GM23248 (cell line): ENCODE results near the gene APOL1. TPM values are rescaled to one million over a fixed set of nuclear protein-coding genes. Genes with fewer than 3 reads are reported as not detected.
A peak's percentile ranks its signal among the peaks of the same experiment; 100 is the strongest.
"Not testable (repeated sequence)": the region's sequence is repeated elsewhere in the genome, so short reads cannot be mapped to it uniquely, and the experiment has no call there.

Experiments used
- DNase-seq: peaks from one replicate; pipeline ENCODE4 v3.0.0-alpha.2; 2015
- H2AFZ ChIP-seq: fragments of 200-600 bp; sonication (generic); 2 replicates; pipeline ENCODE4 v1.6.1; 2016; ENCODE audit warnings: antibody characterized with exemption
- H3F3A ChIP-seq: fragments of 200-600 bp; sonication (generic); 2 replicates; pipeline ENCODE4 v1.6.1; 2016; ENCODE audit warnings: mild to moderate bottlenecking, antibody characterized with exemption, mixed run types; ENCODE audit not compliant: insufficient read depth
- H3K27ac ChIP-seq: fragments of 200-600 bp; sonication (generic); 2 replicates; pipeline ENCODE4 v1.5.1; 2016; ENCODE audit warnings: mild to moderate bottlenecking
- H3K27me3 ChIP-seq: fragments of 200-600 bp; sonication (generic); replicated peaks from 2 replicates; pipeline ENCODE4 v1.6.1; 2016; ENCODE audit warnings: mild to moderate bottlenecking; ENCODE audit not compliant: insufficient read depth
- H3K36me3 ChIP-seq: fragments of 200-600 bp; sonication (generic); 2 replicates; pipeline ENCODE4 v1.6.1; 2016; ENCODE audit warnings: low read depth, mild to moderate bottlenecking
- H3K4me1 ChIP-seq: fragments of 200-600 bp; sonication (generic); 2 replicates; pipeline ENCODE4 v1.6.1; 2016; ENCODE audit warnings: mild to moderate bottlenecking; ENCODE audit not compliant: insufficient read depth
- H3K4me2 ChIP-seq: fragments of 200-600 bp; sonication (generic); one replicate; pipeline ENCODE4 v1.6.1; 2016; ENCODE audit warnings: mild to moderate bottlenecking; ENCODE audit not compliant: unreplicated experiment
- H3K4me3 ChIP-seq: fragments of 200-600 bp; sonication (generic); 2 replicates; pipeline ENCODE4 v1.5.1; 2016; ENCODE audit warnings: mild to moderate bottlenecking
- H3K79me2 ChIP-seq: fragments of 200-600 bp; sonication (generic); 2 replicates; pipeline ENCODE4 v1.6.1; 2016; ENCODE audit warnings: mild to moderate bottlenecking; ENCODE audit not compliant: insufficient read depth
- H3K9ac ChIP-seq: fragments of 200-600 bp; sonication (generic); 2 replicates; pipeline ENCODE4 v1.6.1; 2016; ENCODE audit warnings: mild to moderate bottlenecking
- H3K9me2 ChIP-seq: fragments of 200-600 bp; sonication (generic); 2 replicates; pipeline ENCODE4 v1.6.1; 2016; ENCODE audit warnings: mixed run types, mild to moderate bottlenecking, moderate library complexity; ENCODE audit not compliant: insufficient read depth
- H3K9me3 ChIP-seq: fragments of 200-600 bp; sonication (generic); one replicate; pipeline ENCODE4 v1.6.1; 2017; ENCODE audit warnings: low read depth
- H4K20me1 ChIP-seq: fragments of 200-600 bp; sonication (generic); 2 replicates; pipeline ENCODE4 v1.6.0; 2016; ENCODE audit not compliant: insufficient read depth
- EZH2 ChIP-seq: fragments of 200-600 bp; sonication (generic); IDR thresholded peaks from 2 replicates; pipeline ENCODE4 v1.6.1; 2018; ENCODE audit warnings: antibody characterized with exemption, mild to moderate bottlenecking; ENCODE audit not compliant: insufficient read depth, poor library complexity, severe bottlenecking
- EZH2phosphoT487 ChIP-seq: fragments of 200-600 bp; sonication (generic); IDR thresholded peaks from 2 replicates; pipeline ENCODE4 v1.6.1; 2018; ENCODE audit warnings: antibody characterized with exemption, moderate library complexity, mild to moderate bottlenecking, low read depth; ENCODE audit not compliant: insufficient read depth
- WGBS, 2 experiments: methylation state at CpG; one replicate each; pipeline ENCODE4 v1.1.6; 2015 to 2017; ENCODE audit warnings: low lambda C conversion rate in 2 of 2, low coverage in 1 of 2; ENCODE audit errors: missing lambda C conversion rate in 2 of 2; 5-methylcytosine and 5-hydroxymethylcytosine counted together
- in situ Hi-C: fragments of 300-500 bp; cut with MboI; formaldehyde crosslinking; loops from 2 replicates; pipeline ENCODE4 v1.15.0; 2020
- polyA plus RNA-seq: library from polyadenylated mRNA; unstranded; fragments of >200 nt; fragmentation: Nextera tagmentation; extraction: Ambion mirVana; gene quantifications from 2 replicates; pipeline ENCODE4 v1.2.1, GENCODE V29; 2016
- total RNA-seq: library from RNA; depleted of rRNA; stranded (reverse); fragments of >200 nt; shearing (Covaris generic); gene quantifications from 2 replicates; pipeline ENCODE4 v1.2.3, GENCODE V29; 2014; rRNA removed

The APOL1 gene, protein sequence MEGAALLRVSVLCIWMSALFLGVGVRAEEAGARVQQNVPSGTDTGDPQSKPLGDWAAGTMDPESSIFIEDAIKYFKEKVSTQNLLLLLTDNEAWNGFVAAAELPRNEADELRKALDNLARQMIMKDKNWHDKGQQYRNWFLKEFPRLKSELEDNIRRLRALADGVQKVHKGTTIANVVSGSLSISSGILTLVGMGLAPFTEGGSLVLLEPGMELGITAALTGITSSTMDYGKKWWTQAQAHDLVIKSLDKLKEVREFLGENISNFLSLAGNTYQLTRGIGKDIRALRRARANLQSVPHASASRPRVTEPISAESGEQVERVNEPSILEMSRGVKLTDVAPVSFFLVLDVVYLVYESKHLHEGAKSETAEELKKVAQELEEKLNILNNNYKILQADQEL
- total RNA-seq (8.3 and 8.6 TPM in 2 replicates), polyA plus RNA-seq (12.8 and 14.2 TPM in 2 replicates)

DNA sequence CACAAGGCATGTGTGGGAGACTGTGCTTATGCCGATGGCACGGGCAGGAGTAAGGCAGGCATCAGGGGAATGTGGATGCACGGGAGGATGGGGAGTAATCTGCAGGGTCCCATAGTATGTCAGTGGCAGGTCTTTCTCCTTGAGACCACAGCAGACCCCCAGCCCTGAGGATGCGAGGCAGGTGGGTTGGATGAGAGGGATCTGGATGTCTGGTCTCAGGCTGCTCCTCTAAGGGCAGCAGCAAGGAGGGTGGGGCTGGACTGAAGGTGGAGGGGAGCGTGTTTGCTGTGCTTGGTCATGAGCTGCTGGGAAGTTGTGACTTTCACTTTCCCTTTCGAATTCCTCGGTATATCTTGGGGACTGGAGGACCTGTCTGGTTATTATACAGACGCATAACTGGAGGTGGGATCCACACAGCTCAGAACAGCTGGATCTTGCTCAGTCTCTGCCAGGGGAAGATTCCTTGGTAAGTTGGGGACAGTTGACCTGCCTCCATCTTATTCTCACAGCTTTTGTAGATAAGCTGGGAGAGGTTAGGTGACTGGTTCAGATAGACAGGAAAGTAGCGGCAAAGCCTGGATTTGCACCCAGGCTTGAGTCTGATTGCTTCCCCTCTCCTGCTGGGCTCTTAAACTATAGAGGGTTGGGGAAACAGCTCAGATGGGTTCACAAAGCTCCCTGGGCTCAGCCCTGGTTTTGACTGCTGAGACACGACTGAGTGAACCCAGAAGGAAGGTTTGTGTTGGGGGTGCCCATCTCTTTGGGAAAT lies at the start of gene APOL1:
APOL1 (plus strand) TSS at position 380 of the 769 bp plus-strand sequence. CDS start 1,823 bp downstream, outside the sequence.
- in situ Hi-C loops = no loop called here
- Histone ChIP-seq H3K4me2 (peak within 1 kb of the TSS; percentile 99), H3K9me2 (no peaks in the 10 kb centered on the region), H3K27me3 (no peaks in the 10 kb centered on the region), H3K79me2 (no peaks in the 10 kb centered on the region), H3K9ac (peak within 1 kb of the TSS; percentile 76), H2AFZ (peak within 1 kb of the TSS; percentile 96), H3F3A (peaks cover 5% of the 10 kb centered on the region; the same call in 1 of the 2 replicates), H3K36me3 (no peaks in the 10 kb centered on the region), H3K9me3 (no peaks in the 10 kb centered on the region), H3K4me3 (peak within 1 kb of the TSS; percentile 82), H4K20me1 (no peaks in the 10 kb centered on the region), H3K4me1 (peaks cover 19% of the 10 kb centered on the region), H3K27ac (peak within 1 kb of the TSS; percentile 14; the same call in 1 of the 2 replicates)
- peak; percentile 77 for DNase-seq
- TF ChIP-seq EZH2 (no peak), EZH2phosphoT487 (no peak)
- 46 to 50% methylated on average over 10 of the region's 10 CpGs for WGBS, 2 experiments

DNA sequence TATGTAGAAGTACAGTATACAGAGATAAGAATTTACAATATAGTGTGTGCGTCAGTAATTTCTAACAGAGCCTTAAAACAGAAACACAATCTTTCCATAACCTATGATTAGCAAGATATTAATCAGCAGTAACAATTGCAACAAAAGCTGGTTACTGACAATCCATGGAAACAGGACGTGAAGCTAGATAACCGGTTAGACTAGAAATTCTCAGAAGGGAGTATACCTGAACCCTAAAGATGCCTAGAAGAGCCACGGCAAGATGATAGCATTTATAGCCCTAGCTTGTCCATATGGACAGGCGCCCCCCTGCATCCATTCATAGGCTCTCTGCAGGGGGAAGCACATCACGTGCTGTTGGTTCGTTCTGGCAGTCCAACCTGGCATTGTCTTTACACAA lies 49.5 kb upstream of the APOL1 start:
- H3K9me2 ChIP-seq, H3K79me2 ChIP-seq, H3K4me3 ChIP-seq, H3K36me3 ChIP-seq, H3F3A ChIP-seq, H3K27me3 ChIP-seq, H4K20me1 ChIP-seq, in situ Hi-C loops, H3K9ac ChIP-seq, H3K4me1 ChIP-seq, H3K27ac ChIP-seq, H3K4me2 ChIP-seq, H2AFZ ChIP-seq, DNase-seq, H3K9me3 ChIP-seq: not testable (repeated sequence)
- 86 to 93% methylated on average over 7 of the region's 7 CpGs for whole genome bisulfite sequencing, 2 experiments

DNA sequence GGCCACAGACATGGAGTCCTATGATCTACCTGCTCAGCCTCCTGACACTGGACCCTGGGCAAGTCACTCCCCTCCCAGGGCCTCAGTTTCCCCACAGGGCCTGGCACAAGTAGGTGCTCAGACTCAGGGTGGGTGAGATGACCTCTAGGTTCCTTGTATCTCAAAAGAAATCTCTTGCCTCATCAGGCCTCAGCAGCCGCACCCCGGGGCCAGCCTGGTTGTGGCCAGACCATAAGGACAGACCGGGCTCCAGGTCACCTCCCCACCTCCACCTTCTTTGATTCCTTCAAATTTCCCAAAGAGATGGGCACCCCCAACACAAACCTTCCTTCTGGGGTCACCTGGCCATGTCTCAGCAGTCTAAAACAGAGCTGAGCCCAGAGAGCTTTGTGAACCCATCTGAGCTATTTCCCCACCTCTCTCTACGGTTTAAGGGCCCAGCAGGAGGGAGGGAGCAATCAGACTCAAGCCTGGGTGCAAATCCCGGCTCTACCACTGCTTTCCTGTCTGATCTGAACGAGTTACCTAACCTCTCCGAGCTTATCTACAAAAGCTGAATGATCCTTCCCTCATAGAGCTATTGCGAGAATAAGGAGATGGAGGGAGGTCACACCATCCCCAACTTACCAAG lies 48.8 kb upstream of the APOL1 start:
- Histone ChIP-seq H3K9ac (no peak overlapping the region), H3K4me1 (0 out of 2 replicates have a peak, but pooled peaks cover 4% of the 10 kb centered on the region), H3K9me2 (no peaks in the 10 kb centered on the region), H3K36me3 (no peaks in the 10 kb centered on the region), H3K4me3 (no peak overlapping the region), H2AFZ (no peak overlapping the region), H3K79me2 (no peaks in the 10 kb centered on the region), H3F3A (no peaks in the 10 kb centered on the region), H3K27me3 (no peaks in the 10 kb centered on the region), H3K4me2 (no peak overlapping the region), H3K9me3 (no peaks in the 10 kb centered on the region), H3K27ac (no peak overlapping the region), H4K20me1 (no peaks in the 10 kb centered on the region)
- 61 to 69% methylated on average over 8 of the region's 8 CpGs for WGBS, 2 experiments
- no peak for TF ChIP-seq EZH2
- in situ Hi-C loops = no loop called here
- no peak for DNase-seq

DNA sequence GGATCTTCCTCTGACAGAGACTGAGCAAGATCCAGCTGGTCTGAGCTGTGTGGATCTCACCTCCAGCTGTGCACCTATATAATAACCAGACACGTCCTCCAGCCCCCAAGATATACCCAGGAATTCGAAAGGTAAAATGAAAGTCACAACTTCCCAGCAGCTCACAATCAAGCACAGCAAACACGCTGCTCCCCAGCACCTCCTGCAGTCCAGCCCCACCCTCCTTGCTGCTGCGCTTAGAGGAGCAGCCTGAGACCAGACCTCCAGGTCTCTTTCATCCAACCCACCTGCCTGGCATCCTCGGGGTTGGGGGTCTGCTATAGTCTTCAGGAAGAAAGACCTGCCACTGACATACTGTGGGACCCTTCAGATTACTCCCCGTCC lies 48.3 kb upstream of the APOL1 start:
- Histone ChIP-seq H3K4me2 (no peak overlapping the region), H3K9me3 (no peaks in the 10 kb centered on the region), H4K20me1 (no peaks in the 10 kb centered on the region), H3K36me3 (no peaks in the 10 kb centered on the region), H3K27ac (no peak overlapping the region), H3K27me3 (no peaks in the 10 kb centered on the region), H3K9ac (no peak overlapping the region), H3F3A (no peaks in the 10 kb centered on the region), H3K9me2 (no peaks in the 10 kb centered on the region), H3K4me3 (no peak overlapping the region), H3K79me2 (no peaks in the 10 kb centered on the region), H2AFZ (no peak overlapping the region), H3K4me1 (0 out of 2 replicates have a peak, but pooled peaks cover 4% of the 10 kb centered on the region)
- in situ Hi-C loops = no loop called here
- no peak for DNase-seq
- WGBS, 2 experiments = 45 to 55% methylated on average over 6 of the region's 6 CpGs
- no peak for TF ChIP-seq EZH2
- TF ChIP-seq EZH2phosphoT487 = no peak

DNA sequence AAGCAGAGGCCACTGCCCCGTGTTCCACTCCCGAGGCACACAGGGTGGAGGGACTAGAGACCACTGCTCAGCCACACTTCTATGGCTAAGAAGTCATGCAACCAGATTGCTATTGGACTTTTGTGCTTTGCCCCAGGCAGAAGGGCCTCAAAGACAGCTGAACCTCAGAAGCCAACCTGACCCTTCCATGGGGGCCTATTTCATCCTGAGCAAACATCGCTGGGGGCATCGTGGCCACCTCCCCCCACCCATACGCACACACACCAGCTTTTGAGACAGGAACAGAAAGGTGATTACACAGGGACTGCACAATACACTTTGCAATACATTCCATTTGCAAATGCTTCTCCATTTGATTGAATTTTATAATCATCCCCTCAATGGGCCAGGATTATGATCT lies 47.4 kb upstream of the APOL1 start:
- 80 to 91% methylated on average over 5 of the region's 5 CpGs for WGBS, 2 experiments
- H3K27me3 ChIP-seq, H3K27ac ChIP-seq, H2AFZ ChIP-seq, H3K36me3 ChIP-seq, in situ Hi-C loops, H3K4me3 ChIP-seq, H3K4me2 ChIP-seq, H3F3A ChIP-seq, DNase-seq, H4K20me1 ChIP-seq, H3K4me1 ChIP-seq, H3K9ac ChIP-seq, H3K79me2 ChIP-seq, H3K9me2 ChIP-seq, H3K9me3 ChIP-seq: not testable (repeated sequence)
